Measurements from ENCODE around the gene SLIT2.
A peak's percentile ranks its signal among the peaks of the same experiment; 100 is the strongest.

DNA sequence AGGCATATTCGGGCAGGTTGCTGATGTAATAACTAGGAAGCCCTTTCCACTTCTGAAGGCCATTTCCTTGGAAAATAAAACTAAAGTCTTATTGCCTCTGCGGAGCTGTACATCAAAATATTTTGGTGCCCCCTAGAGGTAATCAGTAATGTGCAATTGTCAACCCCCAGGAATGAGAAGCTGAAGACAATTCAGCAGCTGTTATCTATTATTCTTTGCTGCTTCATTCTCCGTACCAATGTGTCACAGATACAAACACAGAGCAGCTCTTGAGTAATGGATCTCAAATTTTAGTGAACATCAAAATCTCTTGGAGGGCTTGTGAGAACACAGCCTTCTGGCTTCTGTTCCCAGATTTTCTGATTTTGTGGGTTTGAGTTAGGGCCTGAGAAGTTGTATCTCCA lies 3.5 kb upstream of the SLIT2 start:
- TF ChIP-seq, protein P1, sequence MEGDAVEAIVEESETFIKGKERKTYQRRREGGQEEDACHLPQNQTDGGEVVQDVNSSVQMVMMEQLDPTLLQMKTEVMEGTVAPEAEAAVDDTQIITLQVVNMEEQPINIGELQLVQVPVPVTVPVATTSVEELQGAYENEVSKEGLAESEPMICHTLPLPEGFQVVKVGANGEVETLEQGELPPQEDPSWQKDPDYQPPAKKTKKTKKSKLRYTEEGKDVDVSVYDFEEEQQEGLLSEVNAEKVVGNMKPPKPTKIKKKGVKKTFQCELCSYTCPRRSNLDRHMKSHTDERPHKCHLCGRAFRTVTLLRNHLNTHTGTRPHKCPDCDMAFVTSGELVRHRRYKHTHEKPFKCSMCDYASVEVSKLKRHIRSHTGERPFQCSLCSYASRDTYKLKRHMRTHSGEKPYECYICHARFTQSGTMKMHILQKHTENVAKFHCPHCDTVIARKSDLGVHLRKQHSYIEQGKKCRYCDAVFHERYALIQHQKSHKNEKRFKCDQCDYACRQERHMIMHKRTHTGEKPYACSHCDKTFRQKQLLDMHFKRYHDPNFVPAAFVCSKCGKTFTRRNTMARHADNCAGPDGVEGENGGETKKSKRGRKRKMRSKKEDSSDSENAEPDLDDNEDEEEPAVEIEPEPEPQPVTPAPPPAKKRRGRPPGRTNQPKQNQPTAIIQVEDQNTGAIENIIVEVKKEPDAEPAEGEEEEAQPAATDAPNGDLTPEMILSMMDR (optimal IDR thresholded peaks at IDR 0.05 in 1 of 3, IDR thresholded peaks at IDR 0.05 in 1 of 3, conservative IDR thresholded peaks at IDR 0.05 in 1 of 3; ENCODE audit: extremely low read depth in 1 of 3, insufficient read depth in 2 of 3, low read length in 3 of 3) = peak; percentile 45 to 56 (median 52)
- no peak for TF ChIP-seq EZH2 (IDR thresholded peaks at IDR 0.05; ENCODE audit: low read length)

All from keratinocyte (primary cell).